Mucosa of rectum (tissue), 2 donors: ENCODE results near the gene PDP2.

ENCODE experiments used
- H3K27ac ChIP-seq, 2 donors: one replicate each; pipeline ENCODE4 v1.7.0; 2013; ENCODE audit warnings: inconsistent platforms in 2 of 2, low read depth in 2 of 2, low read length in 2 of 2
- H3K27me3 ChIP-seq, 2 donors: one replicate each; pipeline ENCODE4 v1.7.0; 2013; ENCODE audit warnings: low read length in 2 of 2; ENCODE audit not compliant: control insufficient read depth in 2 of 2, insufficient read depth in 2 of 2
- H3K36me3 ChIP-seq, 2 donors: one replicate each; pipeline ENCODE4 v1.7.0; 2013; ENCODE audit warnings: low read length in 2 of 2; ENCODE audit not compliant: control insufficient read depth in 2 of 2, insufficient read depth in 2 of 2
- H3K4me1 ChIP-seq, 2 donors: one replicate each; pipeline ENCODE4 v1.7.0; 2013; ENCODE audit warnings: low read length in 2 of 2, mild to moderate bottlenecking in 1 of 2; ENCODE audit not compliant: control insufficient read depth in 2 of 2, insufficient read depth in 2 of 2
- H3K4me3 ChIP-seq, 2 donors: one replicate each; pipeline ENCODE4 v1.7.0; 2013; ENCODE audit warnings: low read length in 2 of 2
- H3K9ac ChIP-seq, 2 donors: one replicate each; pipeline ENCODE4 v1.7.0; 2013; ENCODE audit warnings: low read length in 2 of 2, low read depth in 1 of 2, mild to moderate bottlenecking in 1 of 2
- H3K9me3 ChIP-seq, 2 donors: one replicate each; pipeline ENCODE4 v1.7.0; 2013; ENCODE audit warnings: low read length in 2 of 2; ENCODE audit not compliant: control insufficient read depth in 2 of 2
- donor health status: healthy.
- donor health status: Normal muscosa, but diverticular disease.

Gene PDP2, protein sequence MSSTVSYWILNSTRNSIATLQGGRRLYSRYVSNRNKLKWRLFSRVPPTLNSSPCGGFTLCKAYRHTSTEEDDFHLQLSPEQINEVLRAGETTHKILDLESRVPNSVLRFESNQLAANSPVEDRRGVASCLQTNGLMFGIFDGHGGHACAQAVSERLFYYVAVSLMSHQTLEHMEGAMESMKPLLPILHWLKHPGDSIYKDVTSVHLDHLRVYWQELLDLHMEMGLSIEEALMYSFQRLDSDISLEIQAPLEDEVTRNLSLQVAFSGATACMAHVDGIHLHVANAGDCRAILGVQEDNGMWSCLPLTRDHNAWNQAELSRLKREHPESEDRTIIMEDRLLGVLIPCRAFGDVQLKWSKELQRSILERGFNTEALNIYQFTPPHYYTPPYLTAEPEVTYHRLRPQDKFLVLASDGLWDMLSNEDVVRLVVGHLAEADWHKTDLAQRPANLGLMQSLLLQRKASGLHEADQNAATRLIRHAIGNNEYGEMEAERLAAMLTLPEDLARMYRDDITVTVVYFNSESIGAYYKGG

DNA sequence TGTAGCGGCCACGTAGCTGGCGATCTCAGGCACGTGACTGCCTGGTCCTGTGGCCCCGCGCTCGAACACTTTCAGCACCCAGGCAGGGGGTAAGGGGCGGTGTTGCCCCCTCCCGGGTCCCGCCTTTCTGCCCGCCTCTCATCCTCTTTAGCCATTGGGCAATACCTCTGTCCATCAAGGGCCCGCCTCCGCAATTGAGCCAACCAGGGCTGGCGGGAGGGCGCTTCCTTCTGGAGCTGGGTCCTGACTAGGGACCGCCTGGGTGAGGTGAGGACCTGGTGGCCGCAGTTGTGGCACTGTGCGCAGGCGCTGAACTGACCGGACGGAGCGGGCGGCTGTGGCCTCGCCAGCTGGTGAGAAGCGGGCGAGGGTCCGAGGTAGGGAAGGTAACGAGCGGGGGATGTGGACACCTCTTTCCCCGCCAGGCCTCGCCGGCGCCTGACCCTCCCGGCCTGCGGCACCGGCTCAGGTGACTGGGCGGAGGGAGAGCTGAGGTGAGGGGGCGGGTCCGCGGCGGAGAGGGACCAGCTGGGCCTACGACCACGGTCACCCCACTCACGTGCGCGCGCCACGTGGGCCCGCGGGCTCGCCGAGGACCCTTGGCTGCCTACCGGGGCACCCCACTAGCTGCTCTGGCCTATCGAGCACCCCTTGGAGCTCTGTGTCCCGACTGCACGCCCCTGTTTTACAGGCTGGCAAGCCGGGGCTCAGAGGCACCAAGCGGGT is at the start of gene PDP2:
Gene PDP2 (plus strand): TSS at position 228 of the 726 bp plus-strand sequence. CDS start 3,770 bp downstream, outside the sequence.
- Histone ChIP-seq H3K27ac (peak within 1 kb of the TSS; percentile 35 to 67), H3K27me3 (no peaks in the 10 kb centered on the region), H3K36me3 (peaks cover 11 to 13% of the 10 kb centered on the region in 2 donors), H3K9ac (peak within 1 kb of the TSS; percentile 66 to 84), H3K4me3 (peak within 1 kb of the TSS; percentile 86), H3K9me3 (no peaks in the 10 kb centered on the region), H3K4me1 (peaks cover 9 to 23% of the 10 kb centered on the region in 2 donors)

DNA sequence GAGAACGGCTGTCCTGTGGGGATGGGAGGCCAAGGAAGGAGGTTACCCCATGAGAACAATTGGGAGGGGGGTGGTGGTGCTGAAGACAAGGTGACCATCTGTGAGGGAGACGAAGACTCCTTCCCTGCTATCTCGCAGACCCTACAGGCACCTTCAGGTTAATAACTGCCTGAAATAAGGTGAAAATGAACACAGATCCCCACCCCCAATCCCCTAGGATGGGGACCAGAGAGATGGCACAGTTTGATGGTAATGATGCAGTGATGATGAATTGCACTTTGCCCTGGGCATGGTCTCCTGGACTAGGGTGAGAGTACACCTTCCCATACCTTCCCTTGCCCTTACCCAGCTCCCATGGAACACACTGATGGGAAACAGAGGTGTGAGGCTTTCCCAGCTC is 48.1 kb upstream of the PDP2 start:
- no peak overlapping the region for H3K4me3 ChIP-seq
- H3K9me3 ChIP-seq, result no peaks in the 10 kb centered on the region
- H3K4me1 ChIP-seq, result peaks cover 8 to 12% of the 10 kb centered on the region in 2 donors
- peaks cover 6% of the 10 kb centered on the region in 2 donors for H3K36me3 ChIP-seq
- H3K9ac ChIP-seq, result peak overlapping the region in 1 of 2 donors; percentile 14
- no peaks in the 10 kb centered on the region for H3K27me3 ChIP-seq
- no peak overlapping the region for H3K27ac ChIP-seq

DNA sequence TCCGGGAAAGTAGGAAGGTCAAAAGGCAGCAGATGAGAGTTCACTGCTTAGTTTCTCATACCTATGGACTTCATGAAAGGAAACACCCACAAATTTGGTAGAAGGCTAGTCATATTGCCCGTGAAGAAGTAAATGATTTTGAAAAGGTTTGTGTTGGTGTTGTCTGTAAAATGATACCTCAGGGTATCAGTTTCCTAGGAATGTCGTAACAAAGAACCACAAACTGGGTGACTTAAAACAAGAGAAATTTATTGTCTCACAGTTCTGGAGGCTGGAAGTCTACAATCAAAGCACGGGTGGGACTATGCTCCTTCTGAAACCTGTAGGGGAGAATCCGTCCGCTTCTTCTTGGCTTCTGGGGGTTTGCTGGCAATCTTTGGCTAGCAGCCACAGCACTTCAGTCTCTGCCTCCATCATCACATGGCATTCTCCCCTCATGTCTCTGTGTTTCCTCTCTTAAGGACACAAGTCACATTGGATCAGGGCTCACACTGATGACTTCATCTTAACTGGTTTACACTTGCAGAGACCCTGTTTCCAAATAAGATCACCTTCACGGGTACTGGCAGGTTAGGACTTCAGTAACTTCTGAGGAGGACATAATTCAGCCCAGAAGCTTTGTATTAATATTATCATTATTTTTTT is 47.5 kb upstream of the PDP2 start:
- Histone ChIP-seq H3K9ac (no peak overlapping the region), H3K27ac (no peak overlapping the region), H3K27me3 (no peaks in the 10 kb centered on the region), H3K36me3 (peaks cover 2 to 3% of the 10 kb centered on the region in 2 donors), H3K4me1 (peaks cover 8 to 12% of the 10 kb centered on the region in 2 donors), H3K4me3 (no peak overlapping the region), H3K9me3 (no peaks in the 10 kb centered on the region)

DNA sequence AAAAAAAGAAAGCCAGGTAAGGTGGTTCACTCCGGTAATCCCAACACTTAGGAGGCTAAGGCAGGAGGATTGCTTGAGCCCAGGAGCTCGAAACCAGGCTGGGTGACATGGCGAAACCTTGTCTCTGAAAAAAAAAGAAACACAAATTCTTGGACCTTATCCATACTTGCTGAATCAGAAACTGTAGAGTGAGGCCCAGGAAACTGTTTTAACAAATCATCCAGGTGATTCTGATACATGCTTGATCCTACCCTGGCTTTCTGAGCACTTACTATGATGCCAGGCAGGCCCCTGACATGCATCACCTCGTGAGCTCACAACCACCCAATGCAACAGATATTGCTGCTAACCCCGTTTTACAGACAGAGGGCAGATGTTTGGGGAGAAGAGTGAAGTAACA is 45.6 kb upstream of the PDP2 start:
- Histone ChIP-seq H3K4me3 (no peak overlapping the region), H3K36me3 (no peaks in the 10 kb centered on the region), H3K27me3 (no peaks in the 10 kb centered on the region), H3K27ac (no peak overlapping the region), H3K9ac (no peak overlapping the region), H3K9me3 (no peaks in the 10 kb centered on the region), H3K4me1 (peaks cover 5% of the 10 kb centered on the region in 2 donors)

DNA sequence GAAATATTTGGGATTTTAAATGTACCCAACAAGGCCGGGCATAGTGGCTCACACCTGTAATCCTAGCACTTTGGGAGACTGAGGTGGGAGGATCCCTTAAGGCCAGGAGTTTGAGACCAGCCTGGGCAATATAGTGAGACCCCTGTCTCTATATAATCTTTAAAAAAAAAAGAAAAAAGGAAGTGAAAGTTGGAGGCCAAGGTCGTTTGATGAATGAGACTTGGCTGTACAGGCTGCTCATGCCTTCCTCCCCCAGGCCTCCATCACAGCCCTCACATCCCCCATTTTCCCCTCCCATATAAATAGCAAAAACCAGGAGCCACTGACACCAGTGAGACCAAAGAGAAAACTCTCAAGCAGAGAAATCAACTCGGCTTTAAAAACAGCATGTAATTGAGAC is 39.4 kb upstream of the PDP2 start:
- H3K9me3 ChIP-seq, result no peaks in the 10 kb centered on the region
- H3K27ac ChIP-seq, result peak overlapping the region in 1 of 2 donors; percentile 70
- peak overlapping the region in 1 of 2 donors; percentile 34 for H3K9ac ChIP-seq
- H3K4me3 ChIP-seq, result no peak overlapping the region
- H3K27me3 ChIP-seq, result peaks cover 9 to 10% of the 10 kb centered on the region in 2 donors
- peaks cover 4 to 12% of the 10 kb centered on the region in 2 donors for H3K4me1 ChIP-seq
- no peaks in the 10 kb centered on the region for H3K36me3 ChIP-seq

DNA sequence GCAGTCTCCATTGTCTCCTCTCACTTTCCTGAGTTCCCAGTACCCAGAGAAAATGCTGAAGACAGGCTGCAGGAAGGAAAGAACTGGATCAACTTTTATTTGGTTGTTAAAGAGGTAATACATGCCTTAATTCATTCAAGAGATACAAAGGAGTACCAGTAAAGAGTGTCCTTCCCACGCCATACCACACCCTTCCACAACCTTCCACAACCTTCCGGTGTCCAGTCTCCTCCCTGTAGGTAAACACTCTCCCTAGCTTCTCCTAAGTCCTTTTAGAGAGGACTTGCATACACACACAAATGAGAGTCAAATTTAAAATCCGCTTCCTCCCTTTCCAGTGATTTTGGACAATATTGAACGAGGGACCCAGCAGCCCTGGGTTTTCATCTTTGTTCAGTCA is 38.9 kb upstream of the PDP2 start:
- Histone ChIP-seq H3K27me3 (peaks cover 9 to 10% of the 10 kb centered on the region in 2 donors), H3K4me3 (no peak overlapping the region), H3K9ac (peak overlapping the region in 1 of 2 donors; percentile 34), H3K27ac (peak overlapping the region in 1 of 2 donors; percentile 70), H3K9me3 (no peaks in the 10 kb centered on the region), H3K36me3 (no peaks in the 10 kb centered on the region), H3K4me1 (peaks cover 4 to 12% of the 10 kb centered on the region in 2 donors)

DNA sequence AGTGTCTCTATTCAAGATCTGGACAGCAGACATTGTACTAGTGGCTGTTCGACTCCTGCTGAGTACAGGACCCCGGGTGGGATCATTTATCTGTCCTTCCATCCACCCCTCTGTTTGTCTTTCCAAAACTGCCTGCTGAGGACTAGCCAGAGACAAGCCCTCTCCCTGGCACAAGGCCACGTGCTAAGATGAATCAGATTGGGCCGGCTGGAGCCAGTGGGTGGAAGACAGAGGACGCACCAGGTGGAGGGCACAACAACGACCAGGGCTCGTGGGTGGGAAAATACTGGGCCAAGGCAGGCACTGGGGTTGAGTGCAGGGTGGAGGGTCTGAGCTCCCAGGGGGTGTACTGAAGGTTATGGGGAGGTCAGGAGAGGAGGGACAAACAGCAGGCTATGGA is 37.5 kb upstream of the PDP2 start:
- no peak overlapping the region for H3K27ac ChIP-seq
- no peaks in the 10 kb centered on the region for H3K36me3 ChIP-seq
- H3K4me1 ChIP-seq, result peaks cover 4 to 12% of the 10 kb centered on the region in 2 donors
- H3K27me3 ChIP-seq, result peaks cover 9 to 19% of the 10 kb centered on the region in 2 donors
- H3K4me3 ChIP-seq, result no peak overlapping the region
- no peaks in the 10 kb centered on the region for H3K9me3 ChIP-seq
- H3K9ac ChIP-seq, result no peak overlapping the region

DNA sequence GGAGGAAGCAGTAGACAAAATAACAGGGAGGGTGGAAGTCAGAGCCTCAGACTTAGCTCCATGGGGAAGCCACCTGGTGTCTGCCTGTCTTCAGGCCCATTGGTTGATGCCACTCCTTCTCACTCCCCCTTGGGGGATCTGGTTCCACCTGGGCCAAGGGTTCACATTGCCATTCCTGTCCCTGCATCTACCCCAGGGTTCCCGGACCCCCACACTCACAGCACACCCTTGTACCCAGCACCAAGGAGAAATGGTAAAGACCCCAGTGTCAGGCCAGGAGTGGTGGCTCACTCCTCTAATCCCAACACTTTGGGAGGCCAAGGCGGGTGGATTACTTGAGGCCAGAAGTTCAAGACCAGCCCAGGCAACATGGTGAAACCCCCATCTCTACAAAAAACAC is 37.1 kb upstream of the PDP2 start:
- no peaks in the 10 kb centered on the region for H3K9me3 ChIP-seq
- no peaks in the 10 kb centered on the region for H3K36me3 ChIP-seq
- no peak overlapping the region for H3K27ac ChIP-seq
- H3K27me3 ChIP-seq, result peaks cover 9 to 19% of the 10 kb centered on the region in 2 donors
- peaks cover 4 to 12% of the 10 kb centered on the region in 2 donors for H3K4me1 ChIP-seq
- H3K4me3 ChIP-seq, result no peak overlapping the region
- no peak overlapping the region for H3K9ac ChIP-seq

DNA sequence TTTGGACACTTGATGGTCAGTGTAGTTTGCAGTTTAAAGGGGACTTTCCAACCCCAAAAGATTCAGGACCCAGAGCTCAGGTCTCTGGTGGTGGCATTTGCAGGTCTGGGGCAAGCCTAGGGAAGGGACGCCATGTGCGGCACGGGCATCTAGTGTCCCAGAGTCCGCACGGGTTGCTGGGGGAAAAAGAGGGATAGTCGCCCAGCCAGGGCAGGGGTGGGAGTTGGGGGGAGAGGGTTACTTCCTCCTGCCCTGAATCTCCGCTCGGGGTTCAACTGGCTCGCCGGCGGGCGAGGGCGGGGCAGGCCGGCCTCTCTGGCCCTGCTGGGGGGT is 36.3 kb upstream of the PDP2 start:
- H3K36me3 ChIP-seq, result no peaks in the 10 kb centered on the region
- H3K9me3 ChIP-seq, result no peaks in the 10 kb centered on the region
- no peak overlapping the region for H3K27ac ChIP-seq
- no peak overlapping the region for H3K4me3 ChIP-seq
- peaks cover 4 to 12% of the 10 kb centered on the region in 2 donors for H3K4me1 ChIP-seq
- no peak overlapping the region for H3K9ac ChIP-seq
- peaks cover 9 to 19% of the 10 kb centered on the region in 2 donors for H3K27me3 ChIP-seq
